ENCODE data around the gene CCDC170. TPM values are rescaled to one million over a fixed set of nuclear protein-coding genes. Genes with fewer than 3 reads are reported as not detected.
"Not testable (repeated sequence)": the region's sequence is repeated elsewhere in the genome, so short reads cannot be mapped to it uniquely, and the experiment has no call there.

CCDC170 gene
- total RNA-seq, 1 experiment from 2014 or later, result not detected

DNA sequence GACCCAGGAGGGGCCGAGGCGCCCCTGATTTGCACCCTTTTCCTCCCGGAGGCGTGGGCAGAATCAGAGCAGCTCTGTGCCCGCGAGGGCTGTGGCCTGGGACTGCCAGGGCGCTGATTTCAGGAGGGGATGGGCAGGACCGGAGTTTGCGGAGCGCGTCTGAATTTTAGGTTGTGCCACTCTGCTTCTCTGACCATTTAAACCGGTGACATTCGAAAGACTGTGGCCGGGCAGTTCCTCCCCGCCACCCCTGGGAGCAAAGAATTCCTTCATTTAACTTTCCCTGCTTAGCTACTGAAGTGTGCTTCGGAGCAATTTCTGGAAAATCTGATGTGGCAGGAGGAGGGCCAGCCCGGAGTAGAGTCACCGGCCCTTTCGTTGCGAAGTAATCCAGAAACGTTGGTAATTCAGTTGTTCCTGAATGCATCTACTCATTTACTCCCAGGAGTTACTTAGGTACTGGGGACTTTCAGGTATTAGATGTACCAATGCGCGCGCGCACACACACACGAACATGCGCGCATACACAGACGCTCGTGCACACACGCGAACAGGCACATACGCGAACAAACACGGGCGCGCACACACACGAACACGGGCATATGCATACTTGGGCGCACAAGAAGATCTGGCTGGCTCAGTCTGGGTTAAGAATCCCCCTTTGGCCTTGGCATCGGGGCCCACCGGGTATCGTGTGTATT, 568 bp downstream of the CCDC170 start:
- DNase-seq (ENCODE audit: low read depth), result peak; percentile 20

GRCh38 chr6:151494936-151495320, 1.1 kb downstream of the CCDC170 start:
- no peak for DNase-seq (ENCODE audit: low read depth)

DNA sequence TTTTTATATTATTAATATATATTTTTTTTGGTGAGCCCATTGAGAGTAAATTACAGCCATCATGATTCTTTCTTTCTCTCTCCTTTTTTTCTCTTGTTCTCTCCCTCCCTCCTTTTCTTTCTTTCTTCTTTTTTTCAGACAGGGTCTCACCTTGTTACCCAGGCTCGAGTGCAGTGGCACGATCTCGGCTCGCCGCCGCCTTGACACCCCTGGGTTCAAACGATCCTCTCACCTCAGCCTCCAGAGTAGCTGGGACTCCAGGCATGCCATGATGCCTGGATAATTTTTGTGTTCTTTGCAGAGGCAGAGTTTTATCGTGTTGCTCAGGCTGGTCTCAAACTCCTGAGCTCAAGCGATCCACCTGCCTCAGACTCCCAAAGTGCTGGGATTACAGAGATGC, 1.6 kb downstream of the CCDC170 start:
- no peak for DNase-seq (ENCODE audit: low read depth)

- DNase-seq (ENCODE audit: low read depth), result no peak
These were observed 4.1 kb downstream of the CCDC170 start for GRCh38 chr6:151497905-151498304.

DNA sequence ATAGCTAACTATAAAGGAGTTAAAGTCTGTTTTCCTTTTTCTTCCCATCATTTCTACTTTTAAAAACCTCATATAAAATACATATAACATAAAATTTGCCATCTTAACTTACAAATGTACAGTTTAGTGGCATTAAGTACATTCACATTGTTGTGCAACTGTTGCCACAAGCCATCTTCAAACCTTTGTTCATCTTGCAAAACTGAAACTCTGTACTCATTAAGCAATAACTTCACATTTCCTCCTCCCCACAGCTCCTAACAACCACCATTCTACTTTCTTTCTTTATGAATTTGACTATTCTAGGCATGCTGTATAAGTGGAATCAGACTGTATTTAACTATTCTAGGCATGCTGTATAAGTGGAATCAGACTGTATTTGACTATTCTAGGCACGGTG, 4.5 kb downstream of the CCDC170 start:
- DNase-seq (ENCODE audit: low read depth), result no peak

DNA sequence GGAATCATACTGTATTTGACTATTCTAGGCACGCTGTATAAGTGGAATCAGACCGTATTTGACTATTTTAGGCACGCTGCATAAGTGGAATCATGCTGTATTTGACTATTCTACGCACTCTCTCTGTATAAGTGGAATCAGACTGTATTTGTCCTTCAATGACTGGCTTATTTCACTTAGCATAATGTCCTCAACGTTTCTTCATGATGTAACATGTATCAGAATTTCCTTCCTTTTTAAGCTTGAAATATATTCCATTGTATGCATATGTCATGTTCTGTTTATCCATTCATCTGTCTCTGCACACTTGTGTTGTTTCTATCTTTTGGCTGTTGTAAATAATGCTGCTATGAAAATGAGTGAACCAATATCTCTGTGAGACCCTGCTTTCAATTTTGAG, 5.7 kb downstream of the CCDC170 start:
- DNase-seq (ENCODE audit: low read depth), result no peak

DNA sequence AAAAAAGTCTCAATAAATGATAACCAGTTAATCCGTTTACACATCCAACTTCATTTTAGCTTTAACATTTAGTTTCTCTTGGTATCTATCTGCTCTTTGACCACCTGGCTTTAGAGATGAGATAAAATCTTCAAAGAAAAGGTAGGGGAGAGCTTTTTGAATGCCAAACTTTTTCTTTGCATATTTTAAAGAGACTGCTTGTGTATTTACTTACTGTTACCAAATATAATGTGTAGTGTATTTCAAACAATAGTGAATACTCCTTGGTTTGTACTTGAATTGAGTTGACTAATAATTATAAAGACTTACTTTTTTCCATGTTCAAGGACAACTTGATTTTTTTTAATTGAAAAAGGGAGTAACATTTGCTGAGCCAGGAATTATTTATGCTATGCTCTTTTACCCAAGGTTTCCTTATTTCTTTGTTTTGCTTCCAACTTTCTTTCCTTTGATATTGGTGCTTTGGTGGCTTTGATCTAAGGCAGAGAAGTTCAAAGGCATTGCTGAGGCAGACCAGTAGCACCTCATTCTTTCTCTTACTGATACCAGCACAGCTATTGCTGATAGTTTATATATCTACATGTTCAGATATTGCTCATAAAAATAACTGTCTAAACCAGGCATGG, 7.8 kb downstream of the CCDC170 start:
- no peak for DNase-seq (ENCODE audit: low read depth)

DNA sequence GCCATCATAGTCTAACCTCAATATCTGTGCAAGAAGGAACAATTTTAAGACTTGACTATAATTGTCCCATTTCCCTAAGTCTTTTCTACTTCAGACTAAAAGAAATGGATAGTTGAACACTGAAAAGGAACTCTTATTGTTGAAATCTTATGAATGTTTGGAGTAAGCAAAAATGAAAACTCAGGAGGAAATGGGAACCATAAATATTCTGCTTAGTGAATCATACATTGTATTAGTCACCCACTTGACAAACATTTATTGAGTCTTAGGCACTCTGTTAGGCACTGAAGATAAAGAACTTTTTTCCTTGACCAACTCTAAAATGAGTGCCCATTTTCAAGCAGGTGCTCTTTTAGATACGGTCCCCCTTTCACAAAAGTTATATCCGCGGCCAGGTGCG, 8.7 kb downstream of the CCDC170 start:
- DNase-seq (ENCODE audit: low read depth), result peak; percentile 63

GRCh38 chr6:151506761-151507160, 12.9 kb downstream of the CCDC170 start:
- DNase-seq (ENCODE audit: low read depth), result no peak

DNA sequence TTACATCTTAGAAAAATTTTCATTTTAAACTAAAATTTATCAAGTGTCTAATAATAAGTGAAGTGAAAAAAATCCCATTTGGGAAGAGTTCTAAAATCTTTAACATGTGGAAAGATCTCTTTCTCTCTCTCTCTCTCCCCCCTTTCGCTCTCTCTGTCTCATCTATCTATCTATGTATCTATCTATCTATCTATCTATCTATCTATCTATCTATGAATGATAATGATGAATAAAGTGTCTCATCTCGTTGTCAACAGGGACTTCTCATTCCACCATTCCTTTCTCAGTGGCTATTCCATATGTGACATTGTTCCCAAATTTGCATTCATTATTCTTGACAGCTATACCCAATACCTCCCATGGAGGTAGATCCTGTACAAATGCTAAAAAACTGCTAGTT, 15.2 kb downstream of the CCDC170 start:
- no peak for DNase-seq (ENCODE audit: low read depth)

- DNase-seq (ENCODE audit: low read depth), result no peak
These were observed 18.7 kb downstream of the CCDC170 start for GRCh38 chr6:151512481-151512880.

- no peak for DNase-seq (ENCODE audit: low read depth)
These were observed 20.3 kb downstream of the CCDC170 start for GRCh38 chr6:151514000-151514730.

- not testable (repeated sequence) for DNase-seq (ENCODE audit: low read depth)
These were observed 25.2 kb downstream of the CCDC170 start for GRCh38 chr6:151518992-151519391.

DNA sequence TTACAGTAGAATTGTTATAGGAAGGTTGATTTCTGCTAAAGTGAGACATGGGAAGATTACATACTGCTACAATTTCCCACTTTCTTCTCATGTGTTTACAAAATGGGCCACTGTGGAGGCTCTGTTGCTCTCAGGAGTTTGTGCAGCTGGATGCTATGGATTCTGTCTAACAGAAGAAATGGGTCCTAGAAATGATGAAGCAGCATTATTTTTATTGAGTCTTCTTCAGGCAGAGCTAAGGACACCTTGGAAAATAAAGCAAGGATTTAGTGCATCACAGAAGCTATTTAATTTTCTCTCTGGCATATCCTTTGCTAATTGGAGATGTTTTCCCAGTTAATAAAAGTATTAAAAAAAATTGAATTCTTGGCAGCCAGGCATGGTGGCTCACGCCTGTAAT, 29.2 kb downstream of the CCDC170 start:
- no peak for DNase-seq (ENCODE audit: low read depth)

GRCh38 chr6:151524059-151524458, 30.2 kb downstream of the CCDC170 start:
- no peak for DNase-seq (ENCODE audit: low read depth)

DNA sequence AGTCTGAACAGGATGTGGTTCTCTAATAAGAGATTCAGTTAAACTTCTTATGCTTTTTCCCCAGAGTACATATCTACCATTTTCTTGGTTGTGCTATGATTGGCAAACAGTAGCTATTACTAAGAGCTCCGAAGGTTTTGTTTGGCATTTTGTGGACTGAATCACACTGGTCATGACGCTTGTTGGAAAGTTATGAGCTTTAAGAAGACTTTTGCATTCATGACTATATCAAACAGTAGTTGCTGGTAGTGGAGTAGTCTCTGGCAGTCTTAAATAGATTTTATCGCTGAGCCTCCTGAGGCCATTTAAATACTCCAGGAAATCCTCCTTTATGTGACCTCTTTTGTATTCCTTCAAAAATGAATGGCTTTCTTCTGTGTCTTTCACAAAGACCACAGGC, 40.8 kb downstream of the CCDC170 start:
- DNase-seq (ENCODE audit: low read depth), result peak; percentile 44

DNA sequence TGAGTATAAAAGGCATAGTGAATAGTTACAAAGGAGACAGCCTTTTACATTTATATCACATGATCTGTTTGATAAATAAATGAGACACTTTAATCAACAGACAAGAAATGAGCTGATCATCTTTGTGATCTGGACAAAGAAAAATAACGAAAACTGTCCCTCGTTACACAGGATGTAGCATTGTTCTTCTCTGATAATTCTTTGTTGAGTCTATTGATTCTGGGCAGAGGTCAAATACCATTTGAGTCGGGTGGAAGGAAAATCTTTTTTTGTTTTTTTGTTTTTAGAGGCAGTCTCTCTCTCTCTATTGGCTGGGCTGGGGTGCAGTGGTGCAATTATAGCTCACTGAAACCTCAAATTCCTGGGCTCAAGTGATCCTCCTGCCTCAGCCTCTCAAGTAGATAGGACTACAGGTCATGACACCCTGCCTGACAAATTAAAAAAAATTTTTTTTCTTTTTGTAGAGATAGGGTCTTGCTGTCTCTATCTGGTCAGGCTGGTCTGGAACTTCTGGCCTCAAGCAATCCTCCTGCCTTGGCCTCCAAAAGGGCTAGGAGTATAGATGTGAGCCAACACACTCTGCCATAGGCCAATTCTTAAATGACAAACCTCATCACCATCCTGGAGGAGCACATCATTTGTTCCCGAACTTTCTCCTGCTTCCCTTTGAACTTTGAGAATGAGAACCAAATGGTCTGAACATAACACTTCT, 41.8 kb downstream of the CCDC170 start:
- DNase-seq (ENCODE audit: low read depth), result no peak

DNA sequence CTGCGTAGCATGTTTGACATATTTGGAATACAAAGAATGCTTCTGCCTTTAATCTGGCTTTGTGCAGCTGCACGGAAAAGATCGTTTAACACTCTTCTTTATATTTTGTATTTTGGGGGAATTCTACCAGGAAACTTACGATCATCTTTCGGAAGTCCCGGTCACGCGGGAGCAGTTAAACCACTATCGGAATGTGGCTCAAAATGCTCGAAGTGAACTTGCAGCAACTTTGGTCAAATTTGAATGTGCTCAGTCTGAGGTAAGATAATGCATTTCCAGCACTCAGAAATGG, 42.3 kb downstream of the CCDC170 start:
- DNase-seq (ENCODE audit: low read depth), result no peak

DNA sequence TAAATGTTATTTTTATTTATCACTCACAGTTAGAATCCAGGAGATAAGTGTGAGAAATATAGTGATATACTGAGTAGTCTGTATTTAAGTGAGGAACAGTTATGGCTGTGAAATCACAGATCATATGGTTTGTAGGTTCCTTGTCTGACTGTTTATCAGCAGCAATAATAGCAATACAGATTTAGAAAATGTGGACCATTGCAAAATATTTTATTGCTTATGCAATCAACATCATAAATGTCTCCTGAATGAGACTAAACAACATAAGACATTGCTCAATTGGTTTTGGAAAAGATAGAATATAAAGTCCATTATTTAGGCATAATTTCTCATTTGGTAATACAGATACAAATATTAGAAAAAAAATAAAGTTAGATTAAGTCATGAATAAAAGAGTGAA, 43.7 kb downstream of the CCDC170 start:
- no peak for DNase-seq (ENCODE audit: low read depth)

- DNase-seq (ENCODE audit: low read depth), result no peak
These were observed 45.9 kb downstream of the CCDC170 start for GRCh38 chr6:151539506-151540268.

DNA sequence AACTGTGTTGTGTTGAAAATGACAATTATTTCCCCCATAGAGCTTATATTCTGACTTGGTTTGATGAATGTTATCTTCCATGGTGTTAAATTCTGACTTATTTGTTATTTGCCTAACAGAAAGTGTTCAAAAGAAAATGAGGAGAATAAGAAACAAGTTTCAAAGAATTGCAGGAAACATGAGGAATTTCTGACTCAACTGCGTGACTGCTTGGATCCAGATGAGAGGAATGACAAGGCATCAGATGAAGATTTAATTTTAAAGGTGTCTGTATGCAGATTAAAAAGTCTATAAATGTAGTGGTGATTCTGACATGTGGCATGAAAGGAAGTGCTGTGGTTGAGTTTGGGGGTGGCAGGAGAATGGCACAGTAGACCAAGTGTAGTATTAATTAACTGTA, 50.6 kb downstream of the CCDC170 start:
- DNase-seq (ENCODE audit: low read depth), result peak; percentile 3
